Measurements from ENCODE around the gene CERCAM.

Gene CERCAM

DNA sequence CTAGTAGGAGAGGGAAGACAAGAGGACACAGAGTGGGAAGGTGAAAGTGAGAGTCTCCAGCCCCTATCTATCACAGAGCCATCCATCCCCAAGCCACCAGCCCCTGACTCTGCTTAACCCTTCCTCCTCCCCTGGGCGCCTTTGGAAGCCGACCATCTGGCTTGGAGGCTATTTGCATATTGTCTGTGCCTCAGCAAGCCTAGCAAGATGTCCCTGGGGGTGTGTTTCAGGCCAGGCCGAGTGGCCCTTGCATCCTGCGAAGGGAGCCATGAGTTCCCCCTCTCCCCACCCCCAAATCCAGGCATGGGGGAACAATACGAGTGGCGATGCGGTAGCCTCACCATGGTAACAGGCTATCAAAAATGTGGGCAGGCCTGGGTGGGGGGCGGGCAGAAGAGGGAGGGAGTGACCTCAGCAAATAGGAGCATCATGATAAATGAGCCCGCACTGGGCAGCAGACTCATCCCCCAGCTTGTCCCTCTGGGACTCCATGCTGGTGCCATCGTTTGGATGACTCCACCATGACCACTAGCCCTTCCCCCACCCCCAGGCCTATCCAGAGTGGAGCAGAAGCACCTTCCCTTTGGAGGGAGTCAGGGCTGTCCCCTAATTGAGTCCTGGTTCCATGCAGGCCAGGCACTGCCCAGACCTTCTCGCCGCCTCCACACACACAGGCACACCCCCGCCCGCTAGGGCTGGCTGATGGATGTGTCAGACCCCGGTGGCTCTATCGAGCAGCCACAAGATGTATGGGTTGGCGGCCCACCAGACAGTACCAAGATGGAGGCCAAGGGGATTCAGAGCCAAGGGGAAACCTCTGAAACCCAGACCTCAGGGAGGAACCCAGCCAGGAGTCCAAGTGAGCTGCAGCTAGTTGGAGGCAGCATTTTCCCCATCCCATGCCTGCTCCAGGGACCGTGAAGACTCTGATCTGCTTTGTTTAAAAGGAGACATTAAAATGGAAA lies 34.9 kb upstream of the CERCAM start:
- no peak overlapping the region for H3K27ac ChIP-seq (ENCODE audit: low read length)
- peak overlapping the region; percentile 2 for H3K4me3 ChIP-seq (ENCODE audit: low read length)
- no peaks in the 10 kb centered on the region for H3K9me3 ChIP-seq (ENCODE audit: insufficient read depth, low read depth, low read length)
- no peak overlapping the region for H3K9ac ChIP-seq (ENCODE audit: low read depth, low read length)
- H3K27me3 ChIP-seq (ENCODE audit: insufficient read depth, low read length) = peaks cover 97% of the 10 kb centered on the region
- H3K4me1 ChIP-seq (ENCODE audit: insufficient read depth, low read length) = peaks cover 39% of the 10 kb centered on the region
- H3K36me3 ChIP-seq (ENCODE audit: insufficient read depth, low read depth, low read length) = peaks cover 24% of the 10 kb centered on the region

DNA sequence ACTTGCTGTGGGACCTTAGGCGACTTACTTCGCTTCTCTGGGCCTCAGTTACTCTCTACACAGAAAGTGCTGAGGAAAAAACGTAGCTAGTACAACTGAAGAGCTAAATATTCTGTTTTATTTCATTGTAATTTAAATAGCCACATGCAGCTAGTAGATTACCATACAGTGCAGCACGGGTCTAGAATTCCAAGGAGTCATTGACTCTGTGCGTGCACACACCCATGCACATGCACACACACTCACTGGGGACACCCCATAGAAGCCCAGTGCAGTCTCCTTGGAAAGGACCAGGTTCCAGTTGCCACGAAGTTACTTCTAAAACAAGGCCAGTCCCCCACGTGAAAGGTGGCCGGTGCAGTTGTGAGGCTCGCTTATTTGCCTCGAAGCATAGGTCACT lies 32.5 kb upstream of the CERCAM start:
- Histone ChIP-seq H3K4me1 (ENCODE audit: insufficient read depth, low read length) (peaks cover 36% of the 10 kb centered on the region), H3K9ac (ENCODE audit: low read depth, low read length) (no peak overlapping the region), H3K4me3 (ENCODE audit: low read length) (no peak overlapping the region), H3K36me3 (ENCODE audit: insufficient read depth, low read depth, low read length) (peaks cover 24% of the 10 kb centered on the region), H3K9me3 (ENCODE audit: insufficient read depth, low read depth, low read length) (no peaks in the 10 kb centered on the region; the same call in 1 of the 2 replicates), H3K27ac (ENCODE audit: low read length) (no peak overlapping the region), H3K27me3 (ENCODE audit: insufficient read depth, low read length) (peaks cover 100% of the 10 kb centered on the region)

DNA sequence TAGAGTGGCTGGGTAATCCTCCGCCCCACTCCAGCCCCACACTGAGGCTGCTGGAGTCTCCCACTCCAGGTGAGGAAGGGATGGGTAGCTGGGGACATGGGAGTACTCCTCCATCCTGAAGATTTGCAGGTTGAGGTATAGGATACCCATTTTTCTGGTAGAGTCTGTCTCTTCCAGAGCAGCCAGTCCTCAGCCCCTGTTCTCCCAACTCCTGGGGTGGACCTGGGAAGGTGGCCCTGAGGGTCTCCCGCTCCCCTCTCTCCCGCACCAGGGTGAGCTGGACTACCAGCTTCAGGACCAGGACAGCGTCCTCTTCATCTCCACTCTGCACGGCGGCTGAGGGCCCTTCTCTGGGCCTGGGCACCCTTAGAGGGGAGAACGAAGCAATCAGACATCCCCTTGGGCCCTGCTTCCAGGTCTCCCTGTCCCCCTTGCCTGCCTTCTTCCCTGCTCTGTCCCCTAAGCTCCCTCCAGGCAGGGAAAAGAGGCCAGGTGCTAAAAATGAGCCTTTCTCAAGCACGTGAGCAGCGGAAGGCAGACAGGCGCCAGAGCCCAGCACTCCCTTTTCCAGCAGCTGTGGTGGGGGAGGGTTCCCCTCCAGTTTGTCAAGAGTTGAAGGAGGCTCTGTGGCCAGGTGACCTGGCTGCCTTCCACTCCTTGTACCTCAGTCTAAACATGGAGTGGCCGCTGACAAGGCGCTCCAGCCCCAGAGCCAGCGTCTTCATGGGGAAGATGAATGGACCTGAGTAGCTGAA lies 31.1 kb upstream of the CERCAM start:
- peaks cover 100% of the 10 kb centered on the region for H3K27me3 ChIP-seq (ENCODE audit: insufficient read depth, low read length)
- peaks cover 32% of the 10 kb centered on the region for H3K4me1 ChIP-seq (ENCODE audit: insufficient read depth, low read length)
- peaks cover 24% of the 10 kb centered on the region for H3K36me3 ChIP-seq (ENCODE audit: insufficient read depth, low read depth, low read length)
- H3K27ac ChIP-seq (ENCODE audit: low read length) = no peak overlapping the region
- no peak overlapping the region for H3K9ac ChIP-seq (ENCODE audit: low read depth, low read length)
- no peak overlapping the region for H3K4me3 ChIP-seq (ENCODE audit: low read length)
- H3K9me3 ChIP-seq (ENCODE audit: insufficient read depth, low read depth, low read length) = no peaks in the 10 kb centered on the region; the same call in 1 of the 2 replicates

DNA sequence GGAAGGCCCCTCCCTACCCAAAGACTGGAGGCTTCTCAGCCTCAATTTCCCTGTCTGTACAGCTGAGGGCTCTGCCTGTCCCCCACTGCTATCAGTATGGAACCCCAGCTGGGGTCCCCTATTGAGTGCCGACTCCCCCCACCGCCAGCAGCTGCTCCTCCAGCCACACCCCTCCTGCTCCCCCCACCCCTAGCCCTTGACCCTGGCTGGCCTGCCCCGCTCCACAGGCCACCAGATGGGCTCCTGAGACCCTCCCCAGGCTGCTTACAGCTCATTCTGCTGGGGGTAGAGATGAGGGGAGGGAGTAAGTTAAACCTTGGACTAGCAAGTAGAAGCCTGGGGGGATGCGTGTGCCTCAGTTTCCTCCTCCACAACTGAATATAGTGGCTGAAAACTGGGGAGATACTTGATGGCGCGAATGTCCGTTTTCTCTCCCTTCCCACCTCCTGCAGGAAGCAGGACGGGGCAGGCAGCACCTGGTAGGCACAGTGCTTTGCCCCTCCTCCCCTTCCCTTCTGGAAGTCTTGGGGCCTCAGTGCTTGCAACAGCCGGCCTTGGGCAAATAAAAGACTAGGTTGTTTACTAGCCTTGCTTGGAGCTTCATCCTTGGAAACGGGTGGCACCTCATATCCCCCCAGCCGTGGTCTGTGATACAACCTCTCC lies 30.4 kb upstream of the CERCAM start:
- Histone ChIP-seq H3K9me3 (ENCODE audit: insufficient read depth, low read depth, low read length) (no peaks in the 10 kb centered on the region; the same call in 1 of the 2 replicates), H3K27ac (ENCODE audit: low read length) (no peak overlapping the region), H3K4me3 (ENCODE audit: low read length) (no peak overlapping the region), H3K9ac (ENCODE audit: low read depth, low read length) (peak overlapping the region; percentile 63; the same call in 1 of the 2 replicates), H3K4me1 (ENCODE audit: insufficient read depth, low read length) (peaks cover 27% of the 10 kb centered on the region), H3K36me3 (ENCODE audit: insufficient read depth, low read depth, low read length) (peaks cover 24% of the 10 kb centered on the region), H3K27me3 (ENCODE audit: insufficient read depth, low read length) (peaks cover 100% of the 10 kb centered on the region)

DNA sequence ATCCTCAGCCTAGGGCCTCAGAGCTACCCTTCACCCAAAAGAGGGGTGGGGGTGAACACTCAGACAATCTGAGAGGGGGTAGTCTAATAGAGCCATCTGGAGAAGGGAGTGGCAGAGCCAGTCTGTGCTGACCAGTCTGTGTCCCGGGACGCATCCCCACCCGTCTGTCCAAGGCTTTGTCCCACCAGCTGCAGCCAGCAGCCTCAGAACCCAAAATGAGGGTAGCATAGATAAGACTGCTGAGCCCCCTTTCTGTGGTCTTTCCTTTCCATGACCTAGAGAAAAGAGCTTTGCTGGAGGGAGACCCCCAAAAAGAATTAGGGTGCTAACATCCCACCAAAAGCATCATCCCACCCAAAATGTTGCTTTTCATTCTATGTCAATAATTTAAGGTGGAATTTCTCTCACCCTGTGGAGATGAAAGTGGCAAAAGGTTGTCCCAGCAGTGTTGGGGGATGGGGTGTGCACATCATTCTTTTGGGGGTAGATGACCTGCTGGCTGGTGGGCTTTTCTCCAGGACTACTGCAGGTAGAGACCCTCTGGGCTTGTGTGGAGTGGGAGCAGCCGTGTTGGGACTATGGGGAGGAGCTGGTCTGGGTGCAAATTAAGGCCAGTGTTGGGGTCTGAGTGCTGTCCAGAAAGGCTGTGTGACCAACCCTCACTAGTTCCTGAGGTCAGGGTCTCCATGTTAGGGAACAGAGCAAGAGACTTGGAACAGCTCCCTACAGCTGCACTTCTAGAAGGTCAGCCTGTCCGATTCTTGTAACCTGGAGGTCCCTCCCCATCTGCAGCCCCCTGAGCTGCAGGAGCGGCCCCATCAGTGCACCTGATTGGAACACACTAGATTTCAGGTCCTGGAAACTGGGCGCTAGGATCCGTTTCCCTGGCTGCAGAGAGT lies 29.6 kb upstream of the CERCAM start:
- no peak overlapping the region for H3K27ac ChIP-seq (ENCODE audit: low read length)
- H3K4me3 ChIP-seq (ENCODE audit: low read length) = peak overlapping the region; percentile 68; the same call in 1 of the 2 replicates
- H3K27me3 ChIP-seq (ENCODE audit: insufficient read depth, low read length) = peaks cover 100% of the 10 kb centered on the region
- peaks cover 21% of the 10 kb centered on the region for H3K4me1 ChIP-seq (ENCODE audit: insufficient read depth, low read length)
- peak overlapping the region; percentile 63; the same call in 1 of the 2 replicates for H3K9ac ChIP-seq (ENCODE audit: low read depth, low read length)
- H3K9me3 ChIP-seq (ENCODE audit: insufficient read depth, low read depth, low read length) = no peaks in the 10 kb centered on the region; the same call in 1 of the 2 replicates
- H3K36me3 ChIP-seq (ENCODE audit: insufficient read depth, low read depth, low read length) = peaks cover 24% of the 10 kb centered on the region

DNA sequence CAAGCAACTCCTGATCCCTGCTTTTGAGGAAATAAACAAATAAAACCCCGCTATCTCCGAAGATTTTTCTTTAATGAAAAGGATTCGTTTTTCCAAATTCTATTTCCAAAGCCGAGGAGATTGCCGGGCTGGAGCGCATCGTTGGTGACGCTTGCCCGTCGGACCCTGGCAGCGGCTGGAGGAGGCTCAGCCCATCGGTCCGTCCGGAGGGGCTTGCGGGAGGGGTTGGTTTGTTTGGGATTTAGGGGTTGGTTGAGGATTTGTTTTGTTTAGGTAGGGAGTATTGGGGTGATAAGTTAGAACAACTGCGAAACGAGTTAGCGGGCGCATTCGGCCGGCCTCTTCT lies 28.7 kb upstream of the CERCAM start:
- Histone ChIP-seq H3K9ac (ENCODE audit: low read depth, low read length) (peak overlapping the region; percentile 63; the same call in 1 of the 2 replicates), H3K4me3 (ENCODE audit: low read length) (peak overlapping the region; percentile 68), H3K36me3 (ENCODE audit: insufficient read depth, low read depth, low read length) (peaks cover 23% of the 10 kb centered on the region), H3K4me1 (ENCODE audit: insufficient read depth, low read length) (peaks cover 21% of the 10 kb centered on the region), H3K9me3 (ENCODE audit: insufficient read depth, low read depth, low read length) (no peaks in the 10 kb centered on the region; the same call in 1 of the 2 replicates), H3K27ac (ENCODE audit: low read length) (no peak overlapping the region), H3K27me3 (ENCODE audit: insufficient read depth, low read length) (peaks cover 100% of the 10 kb centered on the region)

DNA sequence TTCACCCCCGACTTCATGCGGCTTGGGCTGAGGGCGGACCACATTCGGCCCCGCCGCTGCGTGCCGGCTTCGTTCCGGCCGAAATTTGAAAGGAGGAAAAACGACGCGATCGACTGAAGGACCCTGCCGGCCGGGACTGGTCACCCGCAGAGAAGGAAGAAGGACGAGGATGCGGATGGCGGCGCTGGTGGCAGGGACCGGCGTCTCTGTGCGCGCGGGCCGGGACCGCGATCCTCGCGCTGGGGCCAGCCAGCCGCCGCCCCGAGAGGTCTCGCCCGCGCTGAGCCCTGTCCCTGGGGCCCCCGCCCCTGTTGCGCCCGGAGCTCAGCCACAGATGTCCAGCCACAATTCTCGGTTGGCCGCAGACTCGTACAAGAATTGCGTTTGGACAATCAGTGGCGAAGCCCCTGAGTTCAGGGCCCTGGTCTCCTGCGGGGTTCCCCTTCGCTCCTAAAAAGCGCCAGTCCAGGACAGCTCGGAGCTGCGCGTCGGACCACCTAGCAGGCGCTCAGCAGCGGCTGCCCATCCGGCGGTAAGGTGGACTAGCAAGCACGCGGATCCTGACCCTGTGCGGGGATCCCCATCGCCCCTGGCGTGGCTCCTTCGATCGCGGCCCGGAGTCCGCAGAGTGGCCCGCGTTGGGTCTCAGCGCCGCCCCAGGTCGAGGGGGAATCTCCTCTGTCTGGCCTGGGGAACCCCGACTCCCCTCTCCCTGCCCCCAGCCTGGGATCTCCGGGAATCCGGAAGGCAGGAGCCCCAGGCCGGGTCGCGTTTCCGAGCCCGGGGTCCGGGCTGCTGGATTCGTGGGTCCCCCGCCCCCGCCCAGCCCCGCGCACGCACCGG lies 28.1 kb upstream of the CERCAM start:
- peaks cover 17% of the 10 kb centered on the region for H3K36me3 ChIP-seq (ENCODE audit: insufficient read depth, low read depth, low read length)

DNA sequence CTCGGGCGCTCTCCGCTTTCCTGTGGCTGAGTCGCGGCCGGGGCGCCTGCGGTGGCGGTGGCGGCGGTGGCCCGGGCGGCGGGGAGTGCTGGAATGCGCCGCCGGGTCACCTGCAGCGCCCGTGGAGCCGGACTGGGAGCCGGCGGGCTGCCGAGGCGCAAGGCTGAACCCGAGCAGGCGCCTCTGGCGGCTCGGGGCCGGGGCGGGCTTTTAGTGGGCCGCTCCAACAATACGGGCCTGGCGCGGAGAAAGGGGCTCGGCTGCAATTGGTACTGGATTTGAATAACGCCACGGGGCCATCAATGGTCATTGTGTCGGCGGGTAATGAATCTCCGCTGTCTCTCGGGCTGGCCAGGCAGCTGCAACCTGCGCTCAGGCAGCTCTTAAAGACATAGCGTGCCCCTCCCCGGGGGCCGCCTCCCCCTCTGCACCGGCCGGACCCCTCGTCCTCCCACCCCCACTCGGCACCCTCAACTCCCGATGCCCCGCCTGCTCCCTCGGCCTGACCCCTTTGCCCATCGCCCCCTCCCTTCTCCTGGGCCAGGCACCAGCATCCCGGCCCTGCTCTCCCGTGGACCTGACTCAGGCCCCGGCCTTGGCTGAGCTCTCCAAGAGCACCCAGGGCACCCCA lies 27.4 kb upstream of the CERCAM start:
- no peaks in the 10 kb centered on the region; the same call in 1 of the 2 replicates for H3K9me3 ChIP-seq (ENCODE audit: insufficient read depth, low read depth, low read length)
- H3K36me3 ChIP-seq (ENCODE audit: insufficient read depth, low read depth, low read length) = peaks cover 10% of the 10 kb centered on the region
- H3K27me3 ChIP-seq (ENCODE audit: insufficient read depth, low read length) = peaks cover 100% of the 10 kb centered on the region
- H3K27ac ChIP-seq (ENCODE audit: low read length) = no peak overlapping the region
- H3K4me1 ChIP-seq (ENCODE audit: insufficient read depth, low read length) = peaks cover 21% of the 10 kb centered on the region
- H3K9ac ChIP-seq (ENCODE audit: low read depth, low read length) = no peak overlapping the region; the same call in 1 of the 2 replicates
- peak overlapping the region; percentile 68; the same call in 1 of the 2 replicates for H3K4me3 ChIP-seq (ENCODE audit: low read length)

More for the DNA sequence above, 28.1 kb upstream of the CERCAM start:
- peaks cover 21% of the 10 kb centered on the region for H3K4me1 ChIP-seq (ENCODE audit: insufficient read depth, low read length)
- H3K9ac ChIP-seq (ENCODE audit: low read depth, low read length) = peak overlapping the region; percentile 59; the same call in 1 of the 2 replicates
- H3K4me3 ChIP-seq (ENCODE audit: low read length) = peak overlapping the region; percentile 68; the same call in 1 of the 2 replicates
- no peak overlapping the region for H3K27ac ChIP-seq (ENCODE audit: low read length)
- H3K9me3 ChIP-seq (ENCODE audit: insufficient read depth, low read depth, low read length) = no peaks in the 10 kb centered on the region; the same call in 1 of the 2 replicates
- H3K27me3 ChIP-seq (ENCODE audit: insufficient read depth, low read length) = peaks cover 100% of the 10 kb centered on the region

DNA sequence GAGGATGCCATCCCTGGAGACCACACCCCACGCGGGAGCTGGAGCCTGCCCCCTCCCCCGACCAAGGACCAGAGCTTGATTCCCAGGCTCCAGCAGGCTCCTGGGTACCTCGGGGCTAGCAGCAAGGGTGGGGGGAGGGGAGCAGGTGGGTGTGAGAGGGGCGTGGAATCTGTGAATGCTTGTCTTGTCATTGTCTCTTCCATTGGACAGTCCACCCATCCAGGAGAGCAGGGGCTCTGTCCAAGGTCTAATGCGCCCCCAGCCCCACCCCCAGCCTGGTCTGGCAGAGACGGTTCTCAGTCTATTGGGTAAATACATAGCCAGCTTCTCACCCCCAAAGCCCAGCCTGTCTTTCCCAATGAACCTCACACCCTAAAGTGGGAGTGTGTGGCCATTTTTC lies 26.7 kb upstream of the CERCAM start:
- H3K27me3 ChIP-seq (ENCODE audit: insufficient read depth, low read length) = peaks cover 100% of the 10 kb centered on the region
- peaks cover 21% of the 10 kb centered on the region for H3K4me1 ChIP-seq (ENCODE audit: insufficient read depth, low read length)
- H3K36me3 ChIP-seq (ENCODE audit: insufficient read depth, low read depth, low read length) = peaks cover 3% of the 10 kb centered on the region; the same call in 1 of the 2 replicates
- no peak overlapping the region for H3K27ac ChIP-seq (ENCODE audit: low read length)
- H3K9me3 ChIP-seq (ENCODE audit: insufficient read depth, low read depth, low read length) = no peaks in the 10 kb centered on the region; the same call in 1 of the 2 replicates
- no peak overlapping the region for H3K9ac ChIP-seq (ENCODE audit: low read depth, low read length)
- H3K4me3 ChIP-seq (ENCODE audit: low read length) = peak overlapping the region; percentile 68; the same call in 1 of the 2 replicates

All from iPS-20b (cell line).